ENCODE results near the gene LLGL2. TPM values are rescaled to one million over a fixed set of nuclear protein-coding genes. Genes with fewer than 3 reads are reported as not detected.
"Not testable (repeated sequence)": the region's sequence is repeated elsewhere in the genome, so short reads cannot be mapped to it uniquely, and the experiment has no call there.

The LLGL2 gene
- total RNA-seq, 8 experiments from 2014 or later = 0.60 to 6.1 (median 3.0) TPM

GRCh38 chr17:75514919-75515495, 10.5 kb upstream of the LLGL2 start:
- H3K4me1 ChIP-seq (replicated peaks in 1 of 2) = peaks cover 13 to 27% of the 10 kb centered on the region in 2 donors

GRCh38 chr17:75515496-75516254, 9.8 kb upstream of the LLGL2 start, which contains the start of gene CASKIN2:
Gene CASKIN2 (minus strand): TSS chr17:75515537. CDS start chr17:75513804, 1,733 bp downstream.
- peak; percentile 57 to 78 (median 72) for ATAC-seq (replicated peaks in 6 of 8)
- H3K27ac ChIP-seq = peak within 1 kb of the TSS; percentile 20 to 61
- WGBS, 10 experiments = 0 to 3% (median 0%) methylated on average over 4 to 7 of the region's 78 CpGs; no CpG with 5 or more reads in 7 of the 10 experiments
- H3K4me3 ChIP-seq = peak within 1 kb of the TSS; percentile 54 to 99 (median 89)
- peaks cover 13 to 27% of the 10 kb centered on the region in 2 donors for H3K4me1 ChIP-seq (replicated peaks in 1 of 2)
- in situ Hi-C loops (cut with MboI; ENCODE audit: low pct_unique_long_range_greater_than_20kb in 2 of 9, low sequenced_read_pairs in 9 of 9, unreplicated experiment in 9 of 9) = no loop called here

More at GRCh38 chr17:75514919-75515495, 10.5 kb upstream of the LLGL2 start:
- ATAC-seq (replicated peaks in 6 of 8) = peak in 6 of 8 experiments; percentile 0 to 4 (median 2)
- in situ Hi-C loops (cut with MboI; ENCODE audit: low pct_unique_long_range_greater_than_20kb in 2 of 9, low sequenced_read_pairs in 9 of 9, unreplicated experiment in 9 of 9) = no loop called here
- Histone ChIP-seq H3K4me3 (peak overlapping the region; percentile 54 to 99 (median 89)), H3K27ac (peak overlapping the region; percentile 16 to 26)
- 0% methylated on average over 4 of the region's 50 CpGs; no CpG with 5 or more reads in 9 of the 10 experiments for WGBS, 10 experiments

GRCh38 chr17:75516255-75516618, 9.3 kb upstream of the LLGL2 start, which contains the start of gene TSEN54:
Gene TSEN54 (plus strand): TSS chr17:75516528. CDS start chr17:75516561, 33 bp downstream.
- no CpG with 5 or more reads among the region's 45 CpGs for WGBS, 10 experiments
- Histone ChIP-seq H3K4me1 (replicated peaks in 1 of 2) (peaks cover 13 to 27% of the 10 kb centered on the region in 2 donors), H3K4me3 (peak within 1 kb of the TSS; percentile 54 to 99 (median 89)), H3K27ac (peak within 1 kb of the TSS; percentile 37 to 61)
- in situ Hi-C loops (cut with MboI; ENCODE audit: low pct_unique_long_range_greater_than_20kb in 2 of 9, low sequenced_read_pairs in 9 of 9, unreplicated experiment in 9 of 9) = no loop called here
- ATAC-seq (replicated peaks in 6 of 8) = peak; percentile 77 to 83 (median 80)

GRCh38 chr17:75516619-75517296, 8.7 kb upstream of the LLGL2 start:
- WGBS, 10 experiments = 0% methylated on average over 1 to 4 of the region's 65 CpGs; no CpG with 5 or more reads in 7 of the 10 experiments
- H3K4me1 ChIP-seq (replicated peaks in 1 of 2) = peaks cover 13 to 22% of the 10 kb centered on the region in 2 donors
- peak overlapping the region; percentile 1 to 37 for H3K27ac ChIP-seq
- in situ Hi-C loops (cut with MboI; ENCODE audit: low pct_unique_long_range_greater_than_20kb in 2 of 9, low sequenced_read_pairs in 9 of 9, unreplicated experiment in 9 of 9) = no loop called here
- H3K4me3 ChIP-seq = peak overlapping the region; percentile 54 to 99 (median 89)
- ATAC-seq (replicated peaks in 6 of 8) = peak; percentile 8 to 36 (median 24)

GRCh38 chr17:75517297-75517865, 8.1 kb upstream of the LLGL2 start:
- WGBS, 10 experiments = 0 to 100% (median 56%) methylated on average over 1 to 5 of the region's 10 CpGs; no CpG with 5 or more reads in 5 of the 10 experiments
- in situ Hi-C loops (cut with MboI; ENCODE audit: low pct_unique_long_range_greater_than_20kb in 2 of 9, low sequenced_read_pairs in 9 of 9, unreplicated experiment in 9 of 9) = no loop called here
- ATAC-seq (replicated peaks in 6 of 8) = no peak
- peak overlapping the region; percentile 54 to 99 (median 89) for H3K4me3 ChIP-seq
- H3K4me1 ChIP-seq (replicated peaks in 1 of 2) = peaks cover 13 to 16% of the 10 kb centered on the region in 2 donors
- H3K27ac ChIP-seq = no peak overlapping the region

- WGBS, 10 experiments = 80 to 100% (median 90%) methylated on average over 1 to 3 of the region's 3 CpGs; no CpG with 5 or more reads in 3 of the 10 experiments
- in situ Hi-C loops (cut with MboI; ENCODE audit: low pct_unique_long_range_greater_than_20kb in 2 of 9, low sequenced_read_pairs in 9 of 9, unreplicated experiment in 9 of 9) = no loop called here
- no peak for ATAC-seq (replicated peaks in 6 of 8)
- Histone ChIP-seq H3K4me1 (replicated peaks in 1 of 2) (peaks cover 12 to 13% of the 10 kb centered on the region in 2 donors), H3K4me3 (no peak overlapping the region), H3K27ac (no peak overlapping the region)
Observed at GRCh38 chr17:75518201-75518600, 7.3 kb upstream of the LLGL2 start.

GRCh38 chr17:75518983-75519537, 6.4 kb upstream of the LLGL2 start:
- Histone ChIP-seq H3K4me3 (no peak overlapping the region), H3K4me1 (replicated peaks in 1 of 2) (peaks cover 7 to 8% of the 10 kb centered on the region in 2 donors), H3K27ac (no peak overlapping the region)
- in situ Hi-C loops (cut with MboI; ENCODE audit: low pct_unique_long_range_greater_than_20kb in 2 of 9, low sequenced_read_pairs in 9 of 9, unreplicated experiment in 9 of 9) = no loop called here
- WGBS, 10 experiments = 89 to 100% (median 97%) methylated on average over 1 to 8 of the region's 9 CpGs; no CpG with 5 or more reads in 2 of the 10 experiments
- ATAC-seq (replicated peaks in 6 of 8) = no peak

GRCh38 chr17:75520413-75520812, 5.1 kb upstream of the LLGL2 start:
- ATAC-seq (replicated peaks in 6 of 8); H3K27ac ChIP-seq; H3K4me3 ChIP-seq; in situ Hi-C loops (cut with MboI; ENCODE audit: low pct_unique_long_range_greater_than_20kb in 2 of 9, low sequenced_read_pairs in 9 of 9, unreplicated experiment in 9 of 9): not testable (repeated sequence)
- peaks cover 4 to 10% of the 10 kb centered on the region in 2 donors for H3K4me1 ChIP-seq (replicated peaks in 1 of 2)
- WGBS, 10 experiments = 85 to 100% (median 98%) methylated on average over 1 to 7 of the region's 8 CpGs; no CpG with 5 or more reads in 3 of the 10 experiments

- Histone ChIP-seq H3K27ac (no peak overlapping the region), H3K4me3 (no peak overlapping the region), H3K4me1 (replicated peaks in 1 of 2) (peaks cover 4 to 10% of the 10 kb centered on the region in 2 donors)
- ATAC-seq (replicated peaks in 6 of 8) = no peak
- in situ Hi-C loops (cut with MboI; ENCODE audit: low pct_unique_long_range_greater_than_20kb in 2 of 9, low sequenced_read_pairs in 9 of 9, unreplicated experiment in 9 of 9) = no loop called here
- 78 to 94% (median 84%) methylated on average over 1 to 8 of the region's 8 CpGs; no CpG with 5 or more reads in 6 of the 10 experiments for WGBS, 10 experiments
Observed at GRCh38 chr17:75521290-75521689, 4.2 kb upstream of the LLGL2 start.

GRCh38 chr17:75521951-75522727, 3.4 kb upstream of the LLGL2 start:
- ATAC-seq (replicated peaks in 6 of 8) = no peak
- Histone ChIP-seq H3K4me3 (no peak overlapping the region), H3K27ac (no peak overlapping the region), H3K4me1 (replicated peaks in 1 of 2) (peaks cover 4 to 10% of the 10 kb centered on the region in 2 donors)
- WGBS, 10 experiments = 82 to 100% (median 98%) methylated on average over 1 to 15 of the region's 33 CpGs; no CpG with 5 or more reads in 6 of the 10 experiments
- in situ Hi-C loops (cut with MboI; ENCODE audit: low pct_unique_long_range_greater_than_20kb in 2 of 9, low sequenced_read_pairs in 9 of 9, unreplicated experiment in 9 of 9) = no loop called here

GRCh38 chr17:75523647-75524046, 1.9 kb upstream of the LLGL2 start:
- 60 to 100% (median 94%) methylated on average over 1 to 2 of the region's 7 CpGs; no CpG with 5 or more reads in 6 of the 10 experiments for WGBS, 10 experiments
- H3K27ac ChIP-seq = no peak overlapping the region
- peaks cover 0 to 5% of the 10 kb centered on the region in 2 donors for H3K4me1 ChIP-seq (replicated peaks in 1 of 2)
- H3K4me3 ChIP-seq = no peak overlapping the region
- in situ Hi-C loops (cut with MboI; ENCODE audit: low pct_unique_long_range_greater_than_20kb in 2 of 9, low sequenced_read_pairs in 9 of 9, unreplicated experiment in 9 of 9) = no loop called here
- no peak for ATAC-seq (replicated peaks in 6 of 8)

Data from motor neuron (in vitro differentiated cells).